Thoracic aorta endothelial cell (primary cell): ENCODE data around the gene ELF5. TPM values are rescaled to one million over a fixed set of nuclear protein-coding genes. Genes with fewer than 3 reads are reported as not detected.

Experiments
- total RNA-seq: library from RNA; depleted of rRNA; stranded (reverse); fragments of >200 nt; gene quantifications from 2 replicates; pipeline ENCODE4 v1.2.3, GENCODE V29; 2012

ELF5 gene
- not detected in 2 replicates for total RNA-seq

DNA sequence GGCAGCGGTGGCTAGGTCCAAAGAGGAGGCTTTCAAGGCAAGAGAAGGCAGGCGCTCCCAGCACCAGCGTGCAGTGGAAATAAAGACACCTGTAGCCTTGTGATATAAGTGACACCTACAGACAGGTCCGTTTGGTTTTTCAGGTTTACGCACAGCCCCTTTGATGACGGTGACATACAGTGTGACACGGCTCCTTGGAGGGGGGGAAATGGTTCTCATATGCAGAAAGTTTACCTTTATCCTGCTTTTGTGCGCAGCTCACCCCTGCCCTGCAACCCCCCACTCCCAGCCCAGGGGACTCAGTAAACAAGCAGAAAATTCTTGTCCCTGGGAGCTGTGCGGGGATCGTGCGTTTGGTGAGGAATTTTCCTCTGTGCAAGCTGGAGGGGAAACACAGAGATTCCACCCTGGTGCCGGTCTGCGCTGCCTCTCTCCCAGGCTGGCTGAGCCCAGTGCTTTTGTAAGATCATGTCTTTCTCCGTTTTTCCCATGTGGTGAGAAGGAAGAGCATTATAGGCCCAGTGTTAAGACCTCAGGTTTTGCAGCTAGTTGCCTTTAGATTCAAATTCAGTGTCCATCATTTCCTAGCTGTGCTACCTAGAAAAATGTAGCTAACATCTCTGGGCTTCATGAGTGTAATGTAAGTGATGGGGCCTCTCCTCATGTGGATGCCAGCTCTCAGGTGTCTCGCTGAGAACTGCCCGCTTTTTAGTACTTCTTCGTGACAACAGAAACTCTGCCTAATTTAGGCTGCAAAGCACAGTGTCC, at the start of gene ELF5:
TSS of gene ELF5 (minus strand) at position 113 of the 768 bp plus-strand sequence. CDS start 8,045 bp downstream, outside the sequence.

DNA sequence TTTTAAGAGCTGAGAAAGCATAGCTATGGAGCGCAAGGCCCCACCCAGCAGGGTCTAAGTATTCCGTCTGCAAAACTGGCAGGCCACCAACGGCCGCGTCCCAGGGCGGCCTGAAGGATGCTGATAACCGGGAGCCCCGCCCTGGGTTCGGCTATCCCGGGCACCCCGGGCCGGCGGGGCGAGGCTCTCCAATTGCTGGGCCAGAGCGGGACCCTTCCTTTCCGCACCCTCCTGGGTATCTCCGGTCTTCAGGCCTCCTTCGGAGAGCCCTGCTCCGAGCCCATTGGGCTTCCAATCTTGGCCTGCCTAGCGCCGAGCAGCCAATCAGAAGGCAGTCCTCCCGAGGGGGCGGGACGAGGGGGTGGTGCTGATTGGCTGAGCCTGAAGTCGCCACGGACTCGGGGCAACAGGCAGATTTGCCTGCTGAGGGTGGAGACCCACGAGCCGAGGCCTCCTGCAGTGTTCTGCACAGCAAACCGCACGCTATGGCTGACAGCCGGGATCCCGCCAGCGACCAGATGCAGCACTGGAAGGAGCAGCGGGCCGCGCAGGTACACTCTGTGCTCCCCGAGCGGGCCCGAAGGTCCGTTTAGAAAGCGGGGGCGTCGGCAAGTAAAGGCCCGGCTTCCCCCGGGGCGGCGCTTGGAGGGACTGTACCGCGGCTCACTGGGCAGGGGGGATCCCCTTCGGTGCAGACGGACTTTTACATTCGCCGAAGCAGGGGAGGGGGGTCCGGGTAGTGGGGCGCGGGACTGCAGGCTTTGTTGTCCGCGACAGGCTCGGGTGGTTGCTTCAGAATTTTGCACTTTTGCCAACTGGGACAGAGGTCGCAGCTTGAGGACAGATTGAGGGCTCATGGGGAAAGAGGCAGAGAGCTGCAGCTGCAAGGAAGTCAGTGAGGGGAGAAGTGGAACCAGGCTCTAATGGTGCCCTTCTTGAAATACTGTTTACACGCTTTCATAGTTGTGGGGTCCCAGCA, 74.8 kb downstream of the ELF5 start, which contains the start of gene CAT:
TSS of gene CAT (plus strand) at position 406 of the 979 bp plus-strand sequence. CDS start at position 486, 80 bp downstream.

Other genes with a start within 250 kb of the ELF5 start
- gene ABTB2, start 155.8 kb downstream of the ELF5 start, total RNA-seq = 0.27 and 0.50 TPM in 2 replicates
- gene CAT, start 74.9 kb downstream of the ELF5 start, total RNA-seq = 51.9 and 65.7 TPM in 2 replicates
- gene EHF, start 107.3 kb upstream of the ELF5 start, total RNA-seq = not detected in 2 replicates